LNCaP clone FGC (cell line): ENCODE results near the gene HELZ.

ENCODE experiments used
- DNase-seq: peaks from one replicate; pipeline ENCODE4 v3.0.0-alpha.2; 2011; ENCODE audit warnings: low read depth
- H3K4me3 ChIP-seq: 2 replicates; pipeline ENCODE4 v1.5.1; 2011; ENCODE audit warnings: mild to moderate bottlenecking, low read depth, low read length, control low read depth
- TF ChIP-seq, protein P1 (sequence below): IDR thresholded peaks from 2 replicates; pipeline ENCODE4 v1.5.1; 2012; ENCODE audit warnings: mild to moderate bottlenecking; ENCODE audit not compliant: control insufficient read depth, insufficient read depth; ENCODE audit errors: extremely low read depth

HELZ gene

DNA sequence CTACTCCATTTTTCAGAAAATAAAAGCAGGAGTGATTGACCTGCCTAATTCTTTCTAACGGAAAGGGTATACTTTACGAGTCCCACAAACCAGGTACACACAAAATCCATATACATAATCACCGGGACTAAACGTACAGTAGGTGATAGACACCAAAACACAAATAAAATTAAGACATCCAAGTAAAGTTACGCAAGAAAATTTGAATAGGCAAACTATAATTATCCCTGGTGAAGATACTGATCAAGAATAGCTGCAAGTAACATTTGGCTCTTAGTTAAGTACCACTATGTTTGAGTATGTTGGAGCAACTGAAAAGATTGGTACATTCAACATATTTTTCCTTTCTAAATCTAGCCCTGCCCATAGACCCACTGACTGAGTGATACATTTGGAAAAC lies 1.7 kb downstream of the HELZ start:
- no peak for DNase-seq
- peak overlapping the region; percentile 90 for H3K4me3 ChIP-seq
- TF ChIP-seq, protein P1, sequence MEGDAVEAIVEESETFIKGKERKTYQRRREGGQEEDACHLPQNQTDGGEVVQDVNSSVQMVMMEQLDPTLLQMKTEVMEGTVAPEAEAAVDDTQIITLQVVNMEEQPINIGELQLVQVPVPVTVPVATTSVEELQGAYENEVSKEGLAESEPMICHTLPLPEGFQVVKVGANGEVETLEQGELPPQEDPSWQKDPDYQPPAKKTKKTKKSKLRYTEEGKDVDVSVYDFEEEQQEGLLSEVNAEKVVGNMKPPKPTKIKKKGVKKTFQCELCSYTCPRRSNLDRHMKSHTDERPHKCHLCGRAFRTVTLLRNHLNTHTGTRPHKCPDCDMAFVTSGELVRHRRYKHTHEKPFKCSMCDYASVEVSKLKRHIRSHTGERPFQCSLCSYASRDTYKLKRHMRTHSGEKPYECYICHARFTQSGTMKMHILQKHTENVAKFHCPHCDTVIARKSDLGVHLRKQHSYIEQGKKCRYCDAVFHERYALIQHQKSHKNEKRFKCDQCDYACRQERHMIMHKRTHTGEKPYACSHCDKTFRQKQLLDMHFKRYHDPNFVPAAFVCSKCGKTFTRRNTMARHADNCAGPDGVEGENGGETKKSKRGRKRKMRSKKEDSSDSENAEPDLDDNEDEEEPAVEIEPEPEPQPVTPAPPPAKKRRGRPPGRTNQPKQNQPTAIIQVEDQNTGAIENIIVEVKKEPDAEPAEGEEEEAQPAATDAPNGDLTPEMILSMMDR: no peak

DNA sequence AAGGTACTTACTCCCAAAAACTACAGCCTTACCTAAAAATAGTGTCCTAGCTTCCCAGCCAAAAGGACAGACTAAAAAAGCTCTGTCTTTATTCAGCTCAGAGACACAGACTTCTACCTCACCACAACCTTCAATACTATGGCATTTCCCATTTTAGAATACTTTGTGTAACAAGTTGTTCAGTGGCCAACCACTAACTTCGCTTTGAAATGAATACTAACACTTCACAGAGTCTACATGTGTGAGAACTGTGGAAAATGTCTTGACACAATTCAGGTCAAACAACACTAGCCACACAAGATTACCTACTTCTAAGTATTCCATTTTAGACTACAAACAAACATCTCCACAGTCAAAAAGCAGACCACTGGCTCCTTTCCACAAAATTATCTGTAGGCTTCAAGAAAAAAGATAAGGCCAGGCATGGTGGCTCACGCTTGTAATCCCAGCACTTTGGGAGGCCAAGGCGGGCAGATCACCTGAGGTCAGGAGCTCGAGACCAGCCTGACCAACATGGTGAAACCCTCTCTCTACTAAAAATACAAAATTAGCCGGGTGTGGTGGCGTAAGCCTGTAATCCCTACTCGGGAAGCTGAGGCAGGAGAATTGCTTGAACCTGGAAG lies 3.2 kb downstream of the HELZ start:
- TF ChIP-seq, protein P1: no peak
- no peak overlapping the region for H3K4me3 ChIP-seq
- DNase-seq: no peak

DNA sequence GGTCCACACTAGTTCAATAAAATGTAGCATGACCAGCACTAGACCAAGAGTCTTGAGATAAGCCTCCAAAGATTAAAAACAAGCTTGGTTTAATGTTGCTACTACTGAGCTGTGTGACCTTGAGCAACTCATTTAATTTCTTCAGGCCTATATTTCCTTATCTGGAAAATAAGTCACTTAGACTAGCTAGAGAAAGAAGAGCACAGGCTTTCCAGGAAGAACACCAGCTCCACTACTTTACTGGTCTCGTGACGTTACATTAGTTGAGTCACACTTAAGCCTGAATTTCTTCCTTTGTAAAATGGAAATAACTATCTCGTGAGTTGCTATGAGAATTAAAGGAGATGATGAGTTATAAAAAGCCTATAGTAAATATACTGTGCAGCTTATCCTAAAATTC lies 5.4 kb downstream of the HELZ start:
- DNase-seq: no peak
- no peak overlapping the region for H3K4me3 ChIP-seq
- TF ChIP-seq, protein P1: no peak

DNA sequence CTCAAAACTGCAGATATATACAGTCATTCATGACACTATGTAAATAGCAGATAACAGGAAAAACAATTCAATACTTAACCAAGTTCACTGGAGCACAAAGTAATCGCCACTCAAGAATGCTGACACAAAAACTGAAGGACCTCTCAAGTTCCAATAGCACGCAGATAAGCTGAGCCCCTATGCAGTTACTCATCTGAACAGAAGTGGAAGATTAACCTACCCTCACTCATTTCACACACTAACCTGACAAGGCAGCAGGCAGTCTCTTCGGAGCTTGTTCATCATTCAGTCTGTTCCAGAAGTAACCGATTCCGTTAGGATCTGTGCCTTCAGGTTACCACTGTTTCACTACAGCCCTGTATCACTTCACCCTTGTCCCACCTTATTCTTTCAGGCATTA lies 6.0 kb downstream of the HELZ start:
- TF ChIP-seq, protein P1: no peak
- DNase-seq: no peak
- no peak overlapping the region for H3K4me3 ChIP-seq

DNA sequence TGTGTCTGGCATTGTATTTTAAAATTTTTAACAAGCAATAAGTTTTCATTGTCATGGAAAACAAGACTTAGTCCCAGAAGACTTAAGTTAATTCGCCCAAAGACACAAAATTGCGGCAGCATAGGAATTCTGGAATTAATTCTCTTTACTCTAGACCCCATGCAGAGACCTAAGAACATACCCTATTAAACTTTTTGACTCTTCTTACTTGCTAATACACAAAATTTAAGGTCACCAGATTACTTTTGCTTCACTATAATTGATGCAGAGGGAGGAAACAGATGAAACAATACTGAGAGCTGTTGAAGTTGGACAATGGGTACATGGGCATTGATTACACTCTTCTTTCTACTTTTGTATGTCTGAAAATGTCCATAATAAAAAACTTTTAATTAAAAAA lies 12.6 kb downstream of the HELZ start:
- TF ChIP-seq, protein P1: no peak
- H3K4me3 ChIP-seq: no peak overlapping the region
- DNase-seq: no peak

DNA sequence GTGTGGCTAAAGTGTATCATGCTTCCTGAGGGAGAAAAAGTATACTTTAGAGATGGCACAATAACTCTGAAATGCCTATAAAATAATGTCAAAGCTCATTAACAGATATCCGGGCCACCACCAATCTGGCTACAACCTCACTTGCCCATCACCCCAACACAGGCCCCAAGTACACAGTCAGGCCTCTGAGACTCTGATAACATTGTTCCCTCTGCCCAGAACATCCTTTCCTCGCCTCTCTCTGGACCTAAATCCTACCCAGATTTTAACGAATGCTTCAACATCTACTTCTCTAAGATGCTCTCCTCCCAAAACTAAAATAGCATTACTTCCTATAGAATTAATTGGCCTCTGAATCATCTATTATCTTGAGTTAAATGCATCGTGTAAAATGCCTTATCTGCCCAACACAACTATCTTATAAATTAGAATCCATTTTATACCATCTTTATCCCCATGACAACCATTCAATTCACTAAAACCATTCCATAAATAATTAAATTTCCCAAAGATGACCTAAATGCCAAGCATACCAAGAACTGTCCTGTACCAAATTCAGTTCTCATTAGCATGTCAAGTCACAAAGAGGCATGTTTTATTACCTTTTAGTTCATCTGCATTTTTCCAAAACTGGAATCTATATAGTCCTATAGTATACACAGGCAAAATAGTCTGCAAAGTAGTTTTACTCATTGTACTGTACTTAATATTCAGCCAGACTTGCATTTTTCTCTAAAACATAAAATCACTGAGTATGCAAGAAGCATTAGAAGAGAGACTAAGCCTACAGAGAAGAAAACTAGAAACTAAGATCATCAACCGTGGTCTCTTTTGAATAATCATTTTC lies 15.7 kb downstream of the HELZ start:
- H3K4me3 ChIP-seq: no peak overlapping the region
- TF ChIP-seq, protein P1: no peak
- DNase-seq: no peak

DNA sequence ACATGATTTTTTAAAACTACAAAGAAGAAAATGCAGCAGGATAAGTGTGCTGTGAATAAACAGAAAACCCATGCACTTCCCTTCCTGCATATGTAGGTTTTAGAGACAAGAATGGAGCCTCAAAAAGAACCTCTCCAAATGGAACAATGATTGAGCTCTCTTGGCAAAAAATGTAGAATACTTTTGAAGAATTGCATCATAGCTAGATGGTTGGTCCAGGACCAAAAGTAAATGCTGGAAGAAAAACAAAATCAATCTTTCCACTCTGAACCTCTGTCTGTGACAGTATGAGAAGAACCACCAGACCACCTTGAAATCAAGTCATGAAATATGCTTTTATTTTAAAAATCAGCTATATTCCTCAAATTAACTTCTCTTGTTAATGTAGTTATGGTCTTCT lies 17.5 kb downstream of the HELZ start:
- no peak overlapping the region for H3K4me3 ChIP-seq
- no peak for DNase-seq
- TF ChIP-seq, protein P1: no peak
